Epithelial cell of esophagus (primary cell): ENCODE data around the gene NELL1.

ENCODE experiments used
- DNase-seq: peaks from one replicate; pipeline ENCODE4 v3.0.0; 2010; ENCODE audit warnings: low read depth
- H3K4me3 ChIP-seq: 2 replicates; pipeline ENCODE4 v1.5.1; 2011; ENCODE audit warnings: mild to moderate bottlenecking, low read length, control low read depth
- TF ChIP-seq, protein P1 (sequence below): IDR thresholded peaks from 2 replicates; pipeline ENCODE4 v1.5.1; 2011; ENCODE audit warnings: low read depth, mild to moderate bottlenecking, low read length, control low read depth, inconsistent platforms; ENCODE audit not compliant: insufficient read depth; ENCODE audit errors: missing control alignments

Gene NELL1

DNA sequence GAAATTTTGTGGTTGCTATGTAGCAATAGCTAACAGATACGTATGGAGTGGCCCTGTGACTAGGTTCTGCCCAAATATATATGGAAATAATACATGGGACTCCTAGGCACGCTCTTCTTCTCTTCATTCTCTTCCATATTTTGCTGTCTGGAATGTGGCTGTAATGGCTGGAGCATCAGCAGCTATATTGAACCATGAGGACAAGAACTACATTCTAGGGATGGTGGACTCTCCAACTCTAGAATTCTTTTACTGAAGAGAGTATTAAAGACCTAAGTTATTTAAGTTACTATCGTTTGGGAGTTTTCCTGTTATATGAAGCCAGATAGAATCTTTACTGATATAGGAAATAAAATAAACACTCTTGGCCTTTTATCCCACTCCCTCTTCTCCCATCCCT lies 7.5 kb upstream of the NELL1 start:
- no peak overlapping the region for H3K4me3 ChIP-seq
- TF ChIP-seq, protein P1, sequence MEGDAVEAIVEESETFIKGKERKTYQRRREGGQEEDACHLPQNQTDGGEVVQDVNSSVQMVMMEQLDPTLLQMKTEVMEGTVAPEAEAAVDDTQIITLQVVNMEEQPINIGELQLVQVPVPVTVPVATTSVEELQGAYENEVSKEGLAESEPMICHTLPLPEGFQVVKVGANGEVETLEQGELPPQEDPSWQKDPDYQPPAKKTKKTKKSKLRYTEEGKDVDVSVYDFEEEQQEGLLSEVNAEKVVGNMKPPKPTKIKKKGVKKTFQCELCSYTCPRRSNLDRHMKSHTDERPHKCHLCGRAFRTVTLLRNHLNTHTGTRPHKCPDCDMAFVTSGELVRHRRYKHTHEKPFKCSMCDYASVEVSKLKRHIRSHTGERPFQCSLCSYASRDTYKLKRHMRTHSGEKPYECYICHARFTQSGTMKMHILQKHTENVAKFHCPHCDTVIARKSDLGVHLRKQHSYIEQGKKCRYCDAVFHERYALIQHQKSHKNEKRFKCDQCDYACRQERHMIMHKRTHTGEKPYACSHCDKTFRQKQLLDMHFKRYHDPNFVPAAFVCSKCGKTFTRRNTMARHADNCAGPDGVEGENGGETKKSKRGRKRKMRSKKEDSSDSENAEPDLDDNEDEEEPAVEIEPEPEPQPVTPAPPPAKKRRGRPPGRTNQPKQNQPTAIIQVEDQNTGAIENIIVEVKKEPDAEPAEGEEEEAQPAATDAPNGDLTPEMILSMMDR = no peak
- DNase-seq = no peak

DNA sequence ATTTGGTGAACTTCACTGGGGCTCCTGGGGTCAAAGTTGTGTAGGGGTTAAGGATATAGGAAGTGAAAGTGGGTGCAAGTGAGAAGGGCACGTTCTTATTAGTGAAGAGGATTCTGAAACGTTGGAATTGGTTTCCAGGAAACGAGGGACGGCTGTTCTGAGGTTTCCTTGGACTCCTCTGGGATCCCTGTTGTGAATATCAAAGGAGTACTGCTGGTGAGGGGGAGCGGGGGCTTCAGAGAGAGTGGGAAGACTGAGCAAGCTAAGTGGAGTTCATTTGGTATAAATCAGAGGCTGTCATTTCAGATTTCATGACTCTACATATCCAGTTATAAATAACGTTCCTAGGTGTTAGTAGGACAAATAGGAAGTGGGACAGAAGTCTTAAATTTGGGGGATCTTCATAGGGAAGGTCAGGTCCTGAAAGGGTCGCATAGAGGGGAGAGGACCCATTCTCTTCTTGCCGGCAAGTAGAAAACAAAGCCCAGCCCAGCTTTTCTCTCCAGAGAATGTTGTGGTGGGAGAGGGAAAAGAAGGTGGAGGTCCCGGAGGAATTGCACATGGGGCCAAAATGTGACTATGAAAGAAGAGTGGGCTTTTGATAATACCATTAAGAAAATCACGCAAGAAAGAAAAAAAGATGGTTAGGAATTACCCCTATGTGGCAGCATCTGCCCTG lies 1.1 kb upstream of the NELL1 start:
- no peak for DNase-seq
- H3K4me3 ChIP-seq = no peak overlapping the region
- TF ChIP-seq, protein P1 = no peak

DNA sequence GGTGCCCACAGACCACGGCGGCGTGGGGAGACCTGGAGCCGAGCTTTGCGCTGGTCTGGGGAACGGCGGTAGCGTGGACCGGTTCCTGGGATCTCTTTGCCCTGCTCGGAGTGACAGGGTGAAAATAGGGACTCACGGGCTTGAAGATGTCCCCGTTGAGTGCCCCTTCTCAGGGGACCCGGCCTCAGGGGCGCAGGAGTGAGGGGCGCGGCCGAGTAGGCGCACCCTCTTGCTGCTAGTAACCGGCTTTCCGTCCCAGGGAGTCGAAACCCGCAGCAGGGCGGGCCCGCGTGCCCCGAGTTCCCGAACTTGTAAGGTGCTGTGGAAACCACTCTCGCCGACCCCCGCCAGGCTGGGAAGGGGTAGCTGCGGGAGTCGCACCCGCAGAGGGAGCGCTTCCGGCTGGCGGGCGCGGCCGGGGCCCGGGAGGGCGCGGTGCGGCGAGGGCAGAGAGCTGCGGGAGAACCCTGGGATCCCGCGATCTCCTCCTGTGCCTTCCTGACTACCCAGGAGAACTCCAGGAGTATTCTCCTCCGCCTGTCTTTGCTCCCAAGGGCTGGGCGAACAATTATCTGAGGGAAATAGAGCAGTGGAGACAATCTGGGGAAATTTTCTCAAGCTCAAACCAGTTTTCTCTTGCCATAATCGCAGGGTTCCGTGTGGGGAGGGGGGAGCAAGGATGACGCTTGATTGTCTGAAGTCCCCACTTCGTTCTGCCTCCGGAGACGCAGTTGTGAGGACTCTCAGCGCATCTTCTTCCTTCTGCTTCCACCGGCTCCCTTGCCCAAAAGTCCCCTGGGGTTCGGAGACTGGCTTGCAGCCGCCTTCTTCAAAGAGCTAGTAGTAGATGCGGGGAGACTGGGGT lies 666 bp downstream of the NELL1 start:
- TF ChIP-seq, protein P1 = no peak
- DNase-seq = no peak
- H3K4me3 ChIP-seq = no peak overlapping the region

DNA sequence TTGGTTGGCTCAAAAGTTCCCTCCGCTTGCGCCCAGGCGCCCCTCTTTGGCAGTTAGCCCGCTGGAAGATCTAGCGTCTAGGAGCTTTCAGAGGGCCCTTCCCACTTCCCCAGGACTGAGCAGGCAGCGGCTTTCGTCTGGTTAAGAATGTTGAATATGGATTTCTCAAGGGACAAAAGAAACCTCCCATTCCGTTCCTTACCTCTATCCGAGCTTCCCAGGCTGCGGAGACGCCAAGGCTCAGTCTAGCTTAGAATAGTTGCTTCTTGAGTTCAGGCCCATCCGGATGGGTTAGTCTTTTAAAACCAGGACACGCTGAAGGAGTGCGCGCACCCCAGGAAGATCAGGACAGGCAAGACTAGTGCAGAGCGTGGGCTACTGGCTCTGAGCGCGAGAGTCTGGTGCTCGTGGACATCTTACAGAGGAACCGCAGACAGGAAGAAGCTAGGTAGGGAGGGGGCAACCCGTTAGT lies 1.6 kb downstream of the NELL1 start:
- TF ChIP-seq, protein P1 = no peak
- no peak for DNase-seq
- H3K4me3 ChIP-seq = no peak overlapping the region

DNA sequence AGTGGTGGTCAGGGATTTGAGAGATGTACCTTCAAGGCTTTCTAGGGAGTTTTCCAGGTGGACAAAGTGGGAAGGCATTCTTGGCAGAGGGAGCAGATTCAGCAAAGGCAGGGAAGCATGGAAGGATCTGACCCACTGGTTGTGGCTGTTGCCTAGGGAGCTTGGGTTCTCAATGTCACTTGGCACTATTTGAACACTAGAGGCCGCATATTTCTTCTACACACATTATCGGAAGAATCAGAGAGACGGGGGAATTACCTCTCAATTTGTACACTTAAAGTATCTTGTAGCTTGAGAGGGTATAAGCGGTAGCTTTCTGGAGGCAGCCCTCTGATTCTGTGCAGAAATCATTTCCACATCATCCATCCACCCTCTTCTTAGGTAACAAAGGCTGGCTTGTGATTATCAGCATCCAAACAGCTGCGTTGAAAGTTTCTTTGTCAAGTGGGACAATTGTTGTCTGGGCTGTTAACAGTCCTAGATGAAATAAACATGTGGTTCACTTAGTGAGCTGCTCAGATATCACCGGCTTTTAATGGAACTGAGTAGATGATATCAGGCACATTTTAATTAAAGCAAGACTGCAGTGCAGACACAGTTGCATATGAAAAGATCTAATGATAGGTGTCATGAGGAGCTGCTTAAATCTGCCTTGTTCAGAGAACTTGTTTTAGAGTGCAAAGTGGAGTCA lies 2.6 kb downstream of the NELL1 start:
- peak; percentile 17 for DNase-seq
- no peak overlapping the region for H3K4me3 ChIP-seq
- TF ChIP-seq, protein P1 = peak; percentile 46

DNA sequence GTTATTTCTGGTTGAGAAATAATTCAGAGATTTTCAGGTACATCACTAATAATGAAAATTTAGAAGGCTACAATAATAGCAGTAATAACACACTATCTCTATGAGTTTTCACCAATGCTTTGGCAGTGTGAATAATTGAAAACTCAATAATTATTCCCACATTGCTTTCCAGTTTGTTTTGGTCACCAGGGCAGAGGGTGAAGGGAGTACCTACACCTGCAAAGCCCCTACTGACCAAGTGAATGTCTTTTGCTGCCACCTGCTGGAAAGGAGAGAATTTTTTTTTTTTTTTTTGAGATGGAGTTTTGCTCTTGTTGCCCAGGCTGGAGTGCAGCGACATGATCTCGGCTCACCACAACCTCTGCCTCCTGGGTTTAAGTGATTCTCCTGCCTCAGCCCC lies 3.2 kb downstream of the NELL1 start:
- peak; percentile 26 for DNase-seq
- TF ChIP-seq, protein P1 = peak; percentile 49
- H3K4me3 ChIP-seq = no peak overlapping the region
